ENCODE measurements around the gene DNAH17. TPM values are rescaled to one million over a fixed set of nuclear protein-coding genes. Genes with fewer than 3 reads are reported as not detected.

The DNAH17 gene
- total and polyA plus RNA-seq, 2 donors (not counting 1 experiment from before 2014, with no cell fraction given), result 0.01 to 0.12 TPM

- no peaks in the 10 kb centered on the region for H3K9me3 Mint-ChIP-seq (ENCODE audit: insufficient read depth)
- H3K4me3 ChIP-seq (ENCODE audit: control extremely low read depth in 1 of 5, extremely low read depth in 1 of 5, insufficient read depth in 1 of 5, low read depth in 2 of 5, low read length in 4 of 5), result no peak overlapping the region
- no peaks in the 10 kb centered on the region for H3K79me2 ChIP-seq (ENCODE audit: control insufficient read depth, insufficient read depth, low read length)
- ATAC-seq (ENCODE audit: low read depth) (no peak), DNase-seq (no peak)
- H3K27me3 Mint-ChIP-seq, result peaks cover 21% of the 10 kb centered on the region
- no peak overlapping the region for H3K4me2 ChIP-seq (replicated peaks; ENCODE audit: low read depth, low read length, poor library complexity, severe bottlenecking)
- H3K27ac Mint-ChIP-seq, result no peak overlapping the region
- peaks cover 0 to 8% (median 1%) of the 10 kb centered on the region in 4 experiments for H3K27me3 ChIP-seq (replicated peaks in 1 of 4; ENCODE audit: control extremely low read depth in 1 of 4, control insufficient read depth in 3 of 4, insufficient read depth in 4 of 4, low read length in 3 of 4)
- intact Hi-C loops (cut with micrococcal nuclease), result no loop called here
- H3K4me3 Mint-ChIP-seq, result no peak overlapping the region
- H2AFZ ChIP-seq (ENCODE audit: insufficient read depth, low read depth, low read length, poor library complexity, severe bottlenecking), result no peak overlapping the region
- POLR2A ChIA-PET, result no interaction called here
- H3K36me3 ChIP-seq (replicated peaks in 1 of 2; ENCODE audit: control extremely low read depth in 1 of 2, control insufficient read depth in 1 of 2, extremely low read depth in 1 of 2, insufficient read depth in 2 of 2, low read length in 1 of 2), result no peaks in the 10 kb centered on the region
- WGBS (ENCODE audit: insufficient coverage), result 100% methylated on average over 5 of the region's 11 CpGs
- H3K4me1 ChIP-seq (ENCODE audit: control insufficient read depth in 2 of 2, insufficient read depth in 2 of 2, low read length in 2 of 2), result peaks cover 4% of the 10 kb centered on the region in 2 donors
- H3K27ac ChIP-seq (ENCODE audit: low read length in 2 of 2), result no peak overlapping the region
- peaks cover 11% of the 10 kb centered on the region for H3K4me1 Mint-ChIP-seq
- no peak overlapping the region for H3K9ac ChIP-seq (ENCODE audit: low read length)
- CTCF ChIA-PET, result no interaction called here
- TF ChIP-seq CTCF (IDR thresholded peaks at IDR 0.05) (no peak), EZH2 (IDR thresholded peaks at IDR 0.05; ENCODE audit: borderline replicate concordance, insufficient read depth, low read depth, low read length, poor library complexity, severe bottlenecking) (no peak)
- H3K9me3 ChIP-seq (ENCODE audit: control extremely low read depth in 1 of 3, control insufficient read depth in 2 of 3, insufficient read depth in 1 of 3, low read length in 2 of 3), result peaks cover 0 to 6% (median 0%) of the 10 kb centered on the region in 3 donors
- H4K20me1 ChIP-seq (ENCODE audit: control insufficient read depth, insufficient read depth, low read length, poor library complexity, severe bottlenecking), result no peaks in the 10 kb centered on the region
Observed at GRCh38 chr17:78479369-78479768, 97.8 kb downstream of the DNAH17 start.

- H3K27me3 Mint-ChIP-seq, result peaks cover 17% of the 10 kb centered on the region
- H3K27ac ChIP-seq (ENCODE audit: low read length in 2 of 2), result no peak overlapping the region
Observed at GRCh38 chr17:78478757-78479297, 98.4 kb downstream of the DNAH17 start.

More at GRCh38 chr17:78478757-78479297, 98.4 kb downstream of the DNAH17 start:
- Histone ChIP-seq H3K79me2 (ENCODE audit: control insufficient read depth, insufficient read depth, low read length) (no peaks in the 10 kb centered on the region), H3K9me3 (ENCODE audit: control extremely low read depth in 1 of 3, control insufficient read depth in 2 of 3, insufficient read depth in 1 of 3, low read length in 2 of 3) (peaks cover 0 to 6% (median 0%) of the 10 kb centered on the region in 3 donors), H3K4me1 (ENCODE audit: control insufficient read depth in 2 of 2, insufficient read depth in 2 of 2, low read length in 2 of 2) (no peaks in the 10 kb centered on the region), H4K20me1 (ENCODE audit: control insufficient read depth, insufficient read depth, low read length, poor library complexity, severe bottlenecking) (no peaks in the 10 kb centered on the region), H3K4me2 (replicated peaks; ENCODE audit: low read depth, low read length, poor library complexity, severe bottlenecking) (no peak overlapping the region), H3K36me3 (replicated peaks in 1 of 2; ENCODE audit: control extremely low read depth in 1 of 2, control insufficient read depth in 1 of 2, extremely low read depth in 1 of 2, insufficient read depth in 2 of 2, low read length in 1 of 2) (no peaks in the 10 kb centered on the region), H2AFZ (ENCODE audit: insufficient read depth, low read depth, low read length, poor library complexity, severe bottlenecking) (no peak overlapping the region), H3K27me3 (replicated peaks in 1 of 4; ENCODE audit: control extremely low read depth in 1 of 4, control insufficient read depth in 3 of 4, insufficient read depth in 4 of 4, low read length in 3 of 4) (peaks cover 0 to 5% (median 0%) of the 10 kb centered on the region in 4 experiments), H3K4me3 (ENCODE audit: control extremely low read depth in 1 of 5, extremely low read depth in 1 of 5, insufficient read depth in 1 of 5, low read depth in 2 of 5, low read length in 4 of 5) (no peak overlapping the region), H3K9ac (ENCODE audit: low read length) (no peak overlapping the region)
- CTCF ChIA-PET, result no interaction called here
- 64% methylated on average over 5 of the region's 6 CpGs for WGBS (ENCODE audit: insufficient coverage)
- intact Hi-C loops (cut with micrococcal nuclease), result no loop called here
- ATAC-seq (ENCODE audit: low read depth) (no peak), DNase-seq (no peak)
- POLR2A ChIA-PET, result no interaction called here
- Mint-ChIP-seq H3K4me3 (no peak overlapping the region), H3K4me1 (peaks cover 7% of the 10 kb centered on the region), H3K27ac (no peak overlapping the region), H3K9me3 (ENCODE audit: insufficient read depth) (no peaks in the 10 kb centered on the region)
- TF ChIP-seq CTCF (IDR thresholded peaks at IDR 0.05) (no peak), EZH2 (IDR thresholded peaks at IDR 0.05; ENCODE audit: borderline replicate concordance, insufficient read depth, low read depth, low read length, poor library complexity, severe bottlenecking) (no peak)
